Uterus (tissue), 2 donors: ENCODE data around the gene TECPR1.

ENCODE experiments used
- CTCF ChIP-seq, 4 experiments: fragments of 200-600 bp in 2 of 4; fragments of 450-650 bp in 2 of 4; sonication (generic) in 2 of 4; IDR thresholded peaks; one replicate each; pipeline ENCODE4 v1.5.1; 2016 to 2019; ENCODE audit warnings: antibody characterized with exemption in 4 of 4, mild to moderate bottlenecking in 2 of 4, moderate library complexity in 1 of 4
- POLR2A ChIP-seq, 2 donors: fragments of 450-650 bp; IDR thresholded peaks; one replicate each; pipeline ENCODE4 v1.6.1; 2016; ENCODE audit warnings: antibody characterized with exemption in 2 of 2, mild to moderate bottlenecking in 1 of 2, moderate library complexity in 1 of 2

- no peak for TF ChIP-seq CTCF (IDR thresholded peaks at IDR 0.05)
- no peak for TF ChIP-seq POLR2A (IDR thresholded peaks at IDR 0.05)
Observed at GRCh38 chr7:98244871-98245270, 7.2 kb downstream of the TECPR1 start.
